ENCODE data around the gene IL4. TPM values are rescaled to one million over a fixed set of nuclear protein-coding genes. Genes with fewer than 3 reads are reported as not detected.

IL4 gene
- total and polyA plus RNA-seq, 2 donors (not counting 3 experiments of a cell fraction or from before 2014, with no cell fraction given) = not detected

- Histone ChIP-seq H3K79me2 (ENCODE audit: control insufficient read depth, insufficient read depth, low read length) (no peaks in the 10 kb centered on the region), H3K36me3 (ENCODE audit: control insufficient read depth in 2 of 2, extremely low read depth in 1 of 2, insufficient read depth in 2 of 2, low read length in 2 of 2) (no peaks in the 10 kb centered on the region), H2AFZ (ENCODE audit: low read depth, low read length) (no peak overlapping the region), H4K20me1 (replicated peaks; ENCODE audit: control insufficient read depth, extremely low read depth, insufficient read depth, low read length) (no peaks in the 10 kb centered on the region), H3K4me3 (replicated peaks in 1 of 3; ENCODE audit: insufficient read depth in 1 of 3, low read depth in 1 of 3, low read length in 3 of 3) (no peak overlapping the region), H3K4me1 (ENCODE audit: control insufficient read depth, extremely low read depth, insufficient read depth, low read length) (peaks cover 7% of the 10 kb centered on the region), H3K27ac (ENCODE audit: insufficient read depth, low read depth, low read length) (no peak overlapping the region), H3K27me3 (ENCODE audit: control insufficient read depth in 2 of 2, insufficient read depth in 2 of 2, low read length in 2 of 2) (no peaks in the 10 kb centered on the region), H3K9me1 (replicated peaks; ENCODE audit: control insufficient read depth, extremely low read depth, insufficient read depth, low read length) (no peaks in the 10 kb centered on the region), H3K9me3 (replicated peaks; ENCODE audit: control insufficient read depth, insufficient read depth, low read length) (no peaks in the 10 kb centered on the region), H3K9ac (replicated peaks; ENCODE audit: extremely low read depth, insufficient read depth, low read length) (no peak overlapping the region), H3K4me2 (ENCODE audit: insufficient read depth, low read length) (no peak overlapping the region)
- intact Hi-C loops (cut with micrococcal nuclease) (loop anchor here (10.0 kb wide), 1 partner anchor 244 kb away; no protein-coding TSS in a partner anchor), dilution Hi-C loops (cut with MboI; ENCODE audit: extremely low pct_ligation_motif_present, low sequenced_read_pairs) (no loop called here)
- CTCF ChIA-PET = interaction anchor here (1.0 kb wide), 1 partner anchor 10 kb away, joined by 5 read pairs; no protein-coding TSS in a partner anchor
- POLR2A ChIA-PET = no interaction called here
- DNase-seq (ENCODE audit: low read depth, low spot score) = no peak
- TF ChIP-seq CTCF (IDR thresholded peaks at IDR 0.05; ENCODE audit: extremely low read depth in 1 of 2, insufficient read depth in 1 of 2, low read depth in 1 of 2, low read length in 2 of 2) (no peak), FOS (IDR thresholded peaks at IDR 0.05; ENCODE audit: borderline replicate concordance, insufficient read depth, low read length) (no peak), GATA2 (IDR thresholded peaks at IDR 0.05; ENCODE audit: insufficient read depth, insufficient read length, low read depth, low read length) (no peak), MYC (IDR thresholded peaks at IDR 0.05; ENCODE audit: low read depth, low read length) (no peak), MAX (IDR thresholded peaks at IDR 0.05; ENCODE audit: insufficient read depth, insufficient read length) (no peak), EZH2 (IDR thresholded peaks at IDR 0.05; ENCODE audit: borderline replicate concordance, low read depth, low read length, severe bottlenecking) (no peak), POLR2AphosphoS5 (IDR thresholded peaks at IDR 0.05; ENCODE audit: insufficient read depth, low read depth, low read length) (no peak), JUN (IDR thresholded peaks at IDR 0.05; ENCODE audit: borderline replicate concordance, insufficient read depth, insufficient read length, low read depth) (no peak), POLR2A (IDR thresholded peaks at IDR 0.05; ENCODE audit: low read depth, low read length) (no peak)
- FAIRE-seq = no peak
- BruUV-seq (replicated peaks) = no TSS peak
Observed at GRCh38 chr5:132628814-132629213, 45.0 kb upstream of the IL4 start.
